ENCODE data around the gene TNXB. TPM values are rescaled to one million over a fixed set of nuclear protein-coding genes. Genes with fewer than 3 reads are reported as not detected.

Gene TNXB
- total and polyA plus RNA-seq, 2 of the 4 experiments (the other 2 are of a cell fraction), result 0.05 TPM; not detected in 1

DNA sequence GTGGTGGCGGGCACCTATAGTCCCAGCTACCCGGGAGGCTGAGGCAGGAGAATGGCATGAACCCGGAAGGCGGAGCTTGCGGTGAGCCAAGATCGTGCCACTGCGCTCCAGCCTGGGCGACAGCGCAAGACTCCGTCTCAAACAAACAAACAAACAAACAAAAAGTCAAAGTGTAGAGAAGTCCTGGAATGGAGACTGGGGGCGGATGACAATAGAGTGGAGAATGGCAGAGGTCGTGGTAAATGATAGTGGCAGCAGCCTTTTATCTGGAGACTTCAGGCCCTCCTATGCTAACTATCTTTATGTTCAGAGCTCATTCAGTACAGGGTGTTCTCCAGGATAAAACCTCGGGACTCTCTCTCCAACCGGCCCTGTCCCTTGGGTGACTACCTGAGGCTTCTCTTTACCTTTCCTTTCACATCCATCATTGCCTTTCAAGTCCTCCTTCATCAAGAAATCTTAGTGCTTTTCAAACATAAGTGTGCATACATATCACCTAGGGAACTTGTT, 22.4 kb upstream of the TNXB start:
- ChIA-PET CTCF (no interaction called here), POLR2A (ENCODE audit: unreplicated experiment) (no interaction called here)
- Histone ChIP-seq H3K4me2 (ENCODE audit: low read depth, low read length) (no peak overlapping the region), H3K18ac (ENCODE audit: low read depth, low read length) (no peak overlapping the region), H3K9me1 (ENCODE audit: insufficient read depth, low read length) (peaks cover 10% of the 10 kb centered on the region), H3K4ac (ENCODE audit: low read depth, low read length) (no peak overlapping the region), H2AK9ac (replicated peaks; ENCODE audit: low read depth, low read length, poor library complexity) (no peak overlapping the region), H3K27me3 (ENCODE audit: control insufficient read depth, insufficient read depth, low read length) (no peaks in the 10 kb centered on the region), H2BK5ac (ENCODE audit: low read depth, low read length, poor library complexity, severe bottlenecking) (no peak overlapping the region), H3K14ac (replicated peaks; ENCODE audit: low read depth, low read length) (no peak overlapping the region), H3K4me3 (ENCODE audit: insufficient read depth, low read depth, low read length) (no peak overlapping the region), H4K5ac (ENCODE audit: low read depth, low read length) (no peak overlapping the region), H3K56ac (ENCODE audit: extremely low read depth, insufficient read depth, low read length) (no peak overlapping the region), H3K27ac (ENCODE audit: insufficient read depth, low read length) (no peak overlapping the region), H4K8ac (ENCODE audit: low read depth in 2 of 2, low read length in 2 of 2) (no peak overlapping the region), H2BK120ac (ENCODE audit: low read depth, low read length) (no peak overlapping the region), H3K79me1 (ENCODE audit: low read depth in 1 of 2, low read length in 2 of 2) (peaks cover 25 to 30% of the 10 kb centered on the region in 2 experiments), H3K23ac (ENCODE audit: low read depth, low read length) (no peak overlapping the region), H2BK15ac (ENCODE audit: low read depth, low read length) (no peak overlapping the region), H2AK5ac (ENCODE audit: low read depth, low read length) (no peak overlapping the region), H4K20me1 (ENCODE audit: insufficient read depth, low read length) (no peaks in the 10 kb centered on the region), H3K9ac (ENCODE audit: low read depth, low read length) (no peak overlapping the region), H2AFZ (replicated peaks; ENCODE audit: low read length, poor library complexity) (no peak overlapping the region), H3K9me3 (ENCODE audit: control insufficient read depth, insufficient read depth, low read length) (no peaks in the 10 kb centered on the region), H2BK20ac (ENCODE audit: low read depth, low read length) (no peak overlapping the region), H3K4me1 (ENCODE audit: control insufficient read depth, insufficient read depth, low read length) (peaks cover 10% of the 10 kb centered on the region), H4K91ac (ENCODE audit: insufficient read depth, low read depth, low read length) (no peak overlapping the region), H3K36me3 (ENCODE audit: control insufficient read depth, insufficient read depth, low read length) (no peaks in the 10 kb centered on the region)
- in situ Hi-C loops (cut with MboI; ENCODE audit: low sequenced_read_pairs), result no loop called here
- intact Hi-C loops (cut with micrococcal nuclease), result no loop called here
- no TSS peak for BruUV-seq (replicated peaks)
- 80% methylated on average over 1 of the region's 14 CpGs; no CpG with 5 or more reads in 1 of the 2 experiments for WGBS, 2 experiments (ENCODE audit: extremely low coverage in 2 of 2, insufficient read length in 1 of 2)
- TF ChIP-seq CEBPB (IDR thresholded peaks at IDR 0.05; ENCODE audit: low read depth, low read length) (no peak), MXI1 (IDR thresholded peaks at IDR 0.05; ENCODE audit: borderline replicate concordance, low read depth, low read length) (no peak)
- ATAC-seq (ENCODE audit: low read depth) (no peak), DNase-seq (no peak)
- dilution Hi-C loops (cut with HindIII; ENCODE audit: low sequenced_read_pairs, unreplicated experiment), result no loop called here
